Stimulated activated CD8-positive, alpha-beta memory T cell treated with anti-CD3 and anti-CD28 coated beads, Interleukin-15, amount 100 ng/mL, for 48 hours (primary cell): ENCODE data around the gene HTT-AS.
A peak's percentile ranks its signal among the peaks of the same experiment; 100 is the strongest.

Experiments used
- DNase-seq, 2 donors: peaks; one replicate each; pipeline ENCODE4 v3.0.0-alpha.2; 2020; ENCODE audit warnings: low read depth in 2 of 2

HTT-AS gene

GRCh38 chr4:3030566-3031356 is 43.6 kb downstream of the HTT-AS start:
- DNase-seq: no peak

DNA sequence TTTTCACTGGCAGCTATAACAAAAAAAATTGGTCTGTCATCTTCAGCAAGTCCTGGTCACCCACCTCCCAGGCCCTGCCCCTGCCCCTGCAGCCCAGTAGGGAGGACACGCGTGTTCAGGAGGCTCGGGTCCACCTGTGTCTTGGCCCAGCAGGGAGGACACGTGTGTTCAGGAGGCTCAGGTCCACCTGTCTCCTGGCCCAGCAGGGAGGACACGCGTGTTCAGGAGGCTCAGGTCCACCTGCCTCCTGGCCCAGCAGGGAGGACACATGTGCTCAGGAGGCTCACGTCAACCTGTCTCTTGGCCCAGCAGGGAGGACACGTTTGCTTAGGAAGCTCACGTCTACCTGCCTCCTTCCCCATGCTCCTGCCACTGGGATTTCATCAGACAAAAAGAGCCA is 44.9 kb downstream of the HTT-AS start:
- DNase-seq: no peak

DNA sequence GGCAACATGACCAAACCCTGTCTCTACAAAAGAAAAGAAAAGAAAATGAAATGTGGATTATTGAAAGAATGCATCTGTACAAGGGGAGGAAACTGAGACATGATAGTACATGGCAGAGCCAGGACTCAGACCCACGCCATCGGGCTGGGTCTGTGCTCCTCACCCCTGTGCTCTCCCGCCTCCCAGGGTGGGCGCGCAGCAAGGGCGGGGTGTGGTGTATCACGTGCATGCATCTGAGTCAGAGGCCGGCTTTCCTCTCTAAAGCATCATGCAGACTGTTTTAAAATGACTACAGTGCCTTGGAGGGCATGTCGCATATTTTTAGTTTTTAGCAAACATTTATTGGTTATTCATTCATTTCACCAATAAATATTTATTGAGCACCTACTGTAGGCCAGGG is 47.8 kb downstream of the HTT-AS start:
- DNase-seq: no peak

- no peak for DNase-seq
Observed at GRCh38 chr4:3025881-3026280, 48.5 kb downstream of the HTT-AS start.

- no peak for DNase-seq
Observed at GRCh38 chr4:3022651-3023050, 51.7 kb downstream of the HTT-AS start.

DNA sequence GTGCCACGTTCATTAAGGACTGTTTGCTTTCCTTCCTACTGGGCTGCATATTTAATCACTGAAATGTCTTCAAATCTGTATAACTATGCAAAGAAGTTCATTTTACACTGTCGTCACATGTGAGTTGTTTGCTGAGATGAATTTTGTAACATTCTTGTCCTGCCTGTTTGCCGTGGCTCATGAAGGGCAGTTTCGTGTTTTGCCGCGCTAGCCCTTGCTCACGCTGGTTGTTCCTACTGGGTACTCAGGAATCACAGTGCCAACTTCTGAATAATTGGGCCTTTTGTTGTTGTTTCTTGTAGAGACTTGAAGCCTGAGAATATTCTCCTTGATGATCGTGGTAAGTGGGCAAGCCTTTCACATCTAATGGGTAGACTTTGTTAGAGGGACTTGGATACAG is 52.2 kb downstream of the HTT-AS start:
- no peak for DNase-seq

DNA sequence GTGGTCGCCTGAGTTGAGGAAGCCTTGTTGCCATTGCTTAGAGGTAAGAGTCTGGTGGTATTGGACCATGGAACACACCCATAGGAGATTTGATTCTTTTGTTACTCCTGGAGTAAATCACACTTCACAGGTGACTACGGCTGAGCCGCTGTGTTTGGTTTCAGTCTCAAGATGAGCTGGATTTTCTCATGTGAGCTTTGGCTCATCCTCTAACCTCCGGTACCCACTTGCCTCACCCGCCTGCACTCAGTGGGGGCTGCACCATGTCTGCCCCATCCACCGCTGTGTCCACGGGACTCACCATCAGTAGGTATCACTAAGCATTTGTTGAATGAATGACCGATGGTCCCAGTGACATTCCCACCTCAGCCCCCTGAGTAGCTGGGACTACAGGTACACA is 52.7 kb downstream of the HTT-AS start:
- no peak for DNase-seq

DNA sequence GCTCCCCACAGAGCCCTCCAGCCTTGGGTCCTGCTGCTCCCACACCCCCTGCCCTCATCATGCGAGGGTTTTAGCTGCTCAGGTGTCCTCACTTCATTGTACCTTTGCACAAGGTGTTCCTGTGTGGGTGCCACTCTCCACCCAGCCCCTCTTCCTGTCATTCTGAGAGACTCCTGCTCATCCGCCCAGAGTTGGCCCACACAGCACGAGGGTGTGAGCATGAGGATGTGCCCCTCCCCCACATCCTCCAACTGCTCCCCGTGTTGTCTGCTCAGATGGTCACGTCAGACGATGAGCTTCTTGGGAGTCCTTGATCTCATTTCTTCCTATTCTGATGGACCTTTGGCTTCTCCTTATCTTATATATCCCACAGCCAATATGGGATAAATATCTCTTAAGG is 53.2 kb downstream of the HTT-AS start:
- no peak for DNase-seq

DNA sequence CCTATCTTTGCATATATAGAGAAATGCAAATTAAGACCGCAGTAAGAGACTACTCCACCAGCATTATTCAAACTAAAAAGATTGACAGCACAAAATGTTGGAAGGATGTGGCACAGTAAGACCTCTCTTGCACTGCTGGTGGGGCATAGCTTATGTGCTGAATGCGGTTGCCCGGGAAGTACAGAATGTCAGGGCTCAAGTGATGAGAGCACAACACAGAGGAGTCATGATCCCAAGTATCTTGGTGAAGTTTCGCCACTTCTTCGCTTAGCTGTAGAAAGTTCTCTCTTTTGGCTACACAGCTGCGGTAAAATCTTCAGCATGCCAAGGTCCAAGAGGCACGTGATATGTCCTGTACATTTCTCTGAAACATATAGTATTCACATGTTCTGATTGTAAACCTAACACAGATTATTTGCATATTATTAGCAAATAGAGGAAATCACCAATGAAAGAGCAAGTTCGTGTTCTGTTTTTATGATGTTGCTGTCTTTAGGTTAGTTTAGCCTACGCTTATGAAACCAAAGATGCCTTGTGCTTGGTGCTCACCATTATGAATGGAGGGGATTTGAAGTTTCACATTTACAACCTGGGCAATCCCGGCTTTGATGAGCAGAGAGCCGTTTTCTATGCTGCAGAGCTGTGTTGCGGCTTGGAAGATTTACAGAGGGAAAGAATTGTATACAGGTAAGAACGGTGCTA is 55.0 kb downstream of the HTT-AS start:
- DNase-seq: no peak

DNA sequence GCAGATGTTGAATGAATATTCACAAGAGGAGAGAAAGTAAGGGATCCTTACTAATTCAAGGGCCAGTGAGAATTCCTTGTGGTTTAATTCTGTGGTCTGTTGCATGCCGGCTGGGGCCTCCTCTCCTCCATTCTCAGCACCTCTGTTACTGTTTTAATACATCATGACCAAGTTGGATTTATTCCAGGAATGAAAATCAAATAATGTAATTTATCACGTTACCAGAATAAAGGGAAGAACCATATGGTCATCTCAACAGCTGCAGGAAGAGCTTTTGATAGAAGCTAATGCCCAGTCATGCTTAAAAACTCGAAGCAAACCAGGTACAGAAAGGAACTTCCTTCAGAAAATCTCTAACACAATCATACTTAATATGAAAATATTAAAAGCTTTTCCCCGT is 56.8 kb downstream of the HTT-AS start:
- DNase-seq: no peak

- DNase-seq: no peak
Observed at GRCh38 chr4:3016961-3017360, 57.4 kb downstream of the HTT-AS start.

DNA sequence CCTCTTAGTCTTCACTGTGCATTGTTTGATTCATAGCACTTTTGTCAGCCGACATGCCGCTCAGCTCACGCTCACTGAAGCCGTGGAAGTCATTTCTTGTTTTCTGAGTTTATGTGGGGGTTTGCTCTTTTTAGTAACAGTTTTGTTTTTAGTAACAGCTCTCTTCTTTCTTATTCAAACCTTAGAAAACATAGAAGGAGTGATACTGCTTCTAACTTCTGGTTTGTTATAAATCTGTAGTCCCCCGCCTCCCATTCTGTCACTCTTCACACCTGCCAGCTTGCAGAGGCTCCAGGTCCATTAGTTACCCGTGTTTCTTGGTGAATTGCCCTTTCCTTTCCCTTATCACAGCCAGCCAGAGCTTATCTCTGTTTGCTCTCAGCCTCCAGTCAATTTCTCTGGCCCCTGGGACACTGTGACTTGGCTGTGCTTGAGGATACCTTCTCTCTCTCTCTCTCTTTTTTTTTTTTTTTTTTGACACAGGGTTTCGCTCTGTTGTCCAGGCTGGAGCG is 60.4 kb downstream of the HTT-AS start:
- peak in 1 of 2 donors; percentile 40 for DNase-seq
